GM19240 (cell line): ENCODE data around the gene MACC1.

Experiments used
- DNase-seq: peaks from one replicate; pipeline ENCODE4 v3.0.0; 2011; ENCODE audit warnings: low spot score; ENCODE audit not compliant: insufficient read length

MACC1 gene

GRCh38 chr7:20229646-20230500 lies 12.7 kb upstream of the MACC1 start:
- DNase-seq: no peak

- DNase-seq: no peak
Measured at GRCh38 chr7:20229081-20229480, 11.9 kb upstream of the MACC1 start.

GRCh38 chr7:20228654-20229053 lies 11.5 kb upstream of the MACC1 start:
- DNase-seq: no peak

GRCh38 chr7:20227291-20227795 lies 10.2 kb upstream of the MACC1 start:
- DNase-seq: no peak

- DNase-seq: no peak
Measured at GRCh38 chr7:20226860-20227259, 9.7 kb upstream of the MACC1 start.

GRCh38 chr7:20225384-20225783 lies 8.2 kb upstream of the MACC1 start:
- DNase-seq: no peak

GRCh38 chr7:20224025-20224424 lies 6.8 kb upstream of the MACC1 start:
- DNase-seq: no peak

- DNase-seq: no peak
Measured at GRCh38 chr7:20223356-20223755, 6.2 kb upstream of the MACC1 start.

- DNase-seq: no peak
Measured at GRCh38 chr7:20222219-20222828, 5.1 kb upstream of the MACC1 start.

GRCh38 chr7:20220921-20221547 lies 3.9 kb upstream of the MACC1 start:
- no peak for DNase-seq

- DNase-seq: no peak
Measured at GRCh38 chr7:20220293-20220761, 3.1 kb upstream of the MACC1 start.

- DNase-seq: no peak
Measured at GRCh38 chr7:20219446-20220292, 2.5 kb upstream of the MACC1 start.

- DNase-seq: no peak
Measured at GRCh38 chr7:20219062-20219445, 1.9 kb upstream of the MACC1 start.

GRCh38 chr7:20218279-20218678 lies 1.1 kb upstream of the MACC1 start:
- no peak for DNase-seq

GRCh38 chr7:20216406-20217036 lies 663 bp downstream of the MACC1 start:
- no peak for DNase-seq

GRCh38 chr7:20214921-20215669 lies 2.1 kb downstream of the MACC1 start:
- DNase-seq: no peak

GRCh38 chr7:20214132-20214531 lies 3.1 kb downstream of the MACC1 start:
- no peak for DNase-seq

- no peak for DNase-seq
Measured at GRCh38 chr7:20213378-20213777, 3.8 kb downstream of the MACC1 start.

GRCh38 chr7:20211376-20211775 lies 5.8 kb downstream of the MACC1 start:
- no peak for DNase-seq

- no peak for DNase-seq
Measured at GRCh38 chr7:20208651-20209307, 8.4 kb downstream of the MACC1 start.
